Neural cell (in vitro differentiated cells): ENCODE measurements around the gene GJB3. TPM values are rescaled to one million over a fixed set of nuclear protein-coding genes. Genes with fewer than 3 reads are reported as not detected.

Experiments
- H2AFZ ChIP-seq: fragments of 200-600, 300-800 bp; sonication (generic), shearing (Covaris generic); 2 replicates; pipeline ENCODE4 v1.6.0; 2014; ENCODE audit warnings: low read depth, mild to moderate bottlenecking, antibody characterized with exemption, low read length, moderate library complexity
- H3F3A ChIP-seq: fragments of 200-600 bp; shearing (Covaris generic); 2 replicates; pipeline ENCODE4 v1.6.1; 2016; ENCODE audit warnings: mild to moderate bottlenecking, moderate library complexity, mixed read lengths, antibody characterized with exemption, low read length; ENCODE audit not compliant: insufficient read depth, poor library complexity, severe bottlenecking
- H3K27ac ChIP-seq: fragments of 200-600, 300-800 bp; sonication (generic), shearing (Covaris generic); 2 replicates; pipeline ENCODE4 v1.5.1; 2014; ENCODE audit warnings: mild to moderate bottlenecking, low read length, moderate library complexity
- H3K27me3 ChIP-seq: fragments of 300-800, 200-600 bp; sonication (generic), shearing (Covaris generic); 2 replicates; pipeline ENCODE4 v1.6.0; 2014; ENCODE audit warnings: mild to moderate bottlenecking, low read depth, low read length, moderate library complexity; ENCODE audit not compliant: insufficient read depth
- H3K36me3 ChIP-seq: fragments of 300-800, 200-600 bp; sonication (generic), shearing (Covaris generic); 2 replicates; pipeline ENCODE4 v1.5.1; 2014; ENCODE audit warnings: mild to moderate bottlenecking, antibody characterized with exemption, low read length, moderate library complexity; ENCODE audit not compliant: insufficient read depth
- H3K4me2 ChIP-seq: fragments of 300-800, 200-600 bp; sonication (generic), shearing (Covaris generic); 2 replicates; pipeline ENCODE4 v1.6.0; 2014; ENCODE audit warnings: mild to moderate bottlenecking, low read length
- H3K4me3 ChIP-seq: fragments of 300-800, 200-600 bp; sonication (generic), shearing (Covaris generic); 2 replicates; pipeline ENCODE4 v1.5.1; 2014; ENCODE audit warnings: mild to moderate bottlenecking, low read length, moderate library complexity
- H3K79me2 ChIP-seq: fragments of 200-600 bp; shearing (Covaris generic); replicated peaks from 2 replicates; pipeline ENCODE4 v1.6.0; 2014; ENCODE audit warnings: mild to moderate bottlenecking, low read length, moderate library complexity; ENCODE audit not compliant: insufficient read depth
- H3K9ac ChIP-seq: fragments of 300-800, 200-600 bp; sonication (generic), shearing (Covaris generic); 2 replicates; pipeline ENCODE4 v1.6.1; 2016; ENCODE audit warnings: mild to moderate bottlenecking, low read length, mixed read lengths
- H3K9me2 ChIP-seq: fragments of 200-600 bp; shearing (Covaris generic); 2 replicates; pipeline ENCODE4 v1.6.1; 2016; ENCODE audit warnings: mild to moderate bottlenecking, low read length, mixed read lengths; ENCODE audit not compliant: insufficient read depth
- H3K9me3 ChIP-seq: fragments of 200-600, 300-800 bp; sonication (generic), shearing (Covaris generic); 2 replicates; pipeline ENCODE4 v1.6.1; 2016; ENCODE audit warnings: mild to moderate bottlenecking, mixed run types, low read length, moderate library complexity, mixed read lengths
- H4K20me1 ChIP-seq: fragments of 200-600 bp; shearing (Covaris generic); 2 replicates; pipeline ENCODE4 v1.6.1; 2016; ENCODE audit warnings: mild to moderate bottlenecking, mixed run types; ENCODE audit not compliant: insufficient read depth
- CTCF ChIP-seq: fragments of 450-650 bp; IDR thresholded peaks from 2 replicates; pipeline ENCODE4 v1.5.1; 2014; ENCODE audit warnings: antibody characterized with exemption, mild to moderate bottlenecking, moderate library complexity; ENCODE audit not compliant: poor library complexity, severe bottlenecking
- EP300 ChIP-seq: fragments of 450-650 bp; conservative IDR thresholded peaks from 2 replicates; pipeline ENCODE4 v1.6.1; 2014; ENCODE audit warnings: antibody characterized with exemption, mild to moderate bottlenecking, moderate library complexity; ENCODE audit not compliant: poor library complexity, severe bottlenecking
- EZH2 ChIP-seq: fragments of 200-600, 300-800 bp; shearing (Covaris generic), sonication (generic); IDR thresholded peaks from 2 replicates; pipeline ENCODE4 v1.6.1; 2014; ENCODE audit warnings: antibody characterized with exemption, low read length, borderline replicate concordance, mild to moderate bottlenecking; ENCODE audit not compliant: insufficient read depth, poor library complexity, severe bottlenecking
- POLR2AphosphoS5 ChIP-seq: IDR thresholded peaks from 2 replicates; pipeline ENCODE4 v1.6.1; 2012
- RAD21 ChIP-seq: fragments of 450-650 bp; conservative IDR thresholded peaks from 2 replicates; pipeline ENCODE4 v1.6.1; 2014; ENCODE audit warnings: antibody characterized with exemption, mild to moderate bottlenecking, moderate library complexity
- REST ChIP-seq: IDR thresholded peaks from 2 replicates; pipeline ENCODE4 v1.6.1; 2012; ENCODE audit warnings: borderline replicate concordance
- SMC3 ChIP-seq: fragments of 450-650 bp; conservative IDR thresholded peaks from 2 replicates; pipeline ENCODE4 v1.6.1; 2014; ENCODE audit warnings: antibody characterized with exemption, mild to moderate bottlenecking, moderate library complexity; ENCODE audit not compliant: poor library complexity
- TAF1 ChIP-seq: IDR thresholded peaks from 2 replicates; pipeline ENCODE4 v1.6.1; 2012; ENCODE audit warnings: low read depth
- polyA plus RNA-seq: library from polyadenylated mRNA; depleted of rRNA; stranded (reverse); fragments of >200 nt; gene quantifications from 2 replicates; pipeline ENCODE4 v1.2.3, GENCODE V29; 2014

Gene GJB3
- polyA plus RNA-seq, 1 donor from 2014 or later = not detected

- Histone ChIP-seq H3K9me2 (no peaks in the 10 kb centered on the region), H3K79me2 (no peaks in the 10 kb centered on the region), H3K9ac (no peak overlapping the region), H3K36me3 (no peaks in the 10 kb centered on the region), H3K27ac (no peak overlapping the region), H4K20me1 (no peaks in the 10 kb centered on the region), H2AFZ (no peak overlapping the region), H3F3A (no peaks in the 10 kb centered on the region), H3K27me3 (peaks cover 44% of the 10 kb centered on the region), H3K9me3 (no peaks in the 10 kb centered on the region), H3K4me2 (no peak overlapping the region), H3K4me3 (no peak overlapping the region)
- TF ChIP-seq CTCF = no peak
- no peak for TF ChIP-seq EZH2
- no peak for TF ChIP-seq EP300
- TF ChIP-seq SMC3 = no peak
- TF ChIP-seq REST = no peak
These were observed 2.0 kb upstream of the GJB3 start for GRCh38 chr1:34779005-34779404.

GRCh38 chr1:34779526-34779925 lies 1.5 kb upstream of the GJB3 start:
- Histone ChIP-seq H3K36me3 (no peaks in the 10 kb centered on the region), H4K20me1 (no peaks in the 10 kb centered on the region), H3K9ac (no peak overlapping the region), H3K27ac (no peak overlapping the region), H3K9me2 (no peaks in the 10 kb centered on the region), H3K4me2 (no peak overlapping the region), H3K79me2 (no peaks in the 10 kb centered on the region), H3K27me3 (peaks cover 44% of the 10 kb centered on the region), H2AFZ (no peak overlapping the region), H3K4me3 (no peak overlapping the region), H3K9me3 (no peaks in the 10 kb centered on the region), H3F3A (no peaks in the 10 kb centered on the region)
- TF ChIP-seq TAF1 (no peak), POLR2AphosphoS5 (no peak), REST (no peak), CTCF (no peak), RAD21 (no peak)
